GM12801 (cell line): ENCODE results near the gene TCF12.

Experiments
- CTCF ChIP-seq: IDR thresholded peaks from one replicate; pipeline ENCODE4 v1.5.1; 2011; ENCODE audit warnings: control low read depth; ENCODE audit not compliant: insufficient read length; ENCODE audit errors: extremely low read depth

Gene TCF12

GRCh38 chr15:57190208-57190607, 271.8 kb downstream of the TCF12 start:
- no peak for TF ChIP-seq CTCF

- no peak for TF ChIP-seq CTCF
Measured at GRCh38 chr15:57193161-57193560, 274.7 kb downstream of the TCF12 start.

- TF ChIP-seq CTCF: no peak
Measured at GRCh38 chr15:57195326-57195725, 276.9 kb downstream of the TCF12 start.

- TF ChIP-seq CTCF: no peak
Measured at GRCh38 chr15:57196865-57197264, 278.4 kb downstream of the TCF12 start.

GRCh38 chr15:57198131-57198530, 279.7 kb downstream of the TCF12 start:
- TF ChIP-seq CTCF: no peak

GRCh38 chr15:57198654-57199291, 280.3 kb downstream of the TCF12 start:
- TF ChIP-seq CTCF: no peak

- no peak for TF ChIP-seq CTCF
Measured at GRCh38 chr15:57201578-57201977, 283.1 kb downstream of the TCF12 start.

- no peak for TF ChIP-seq CTCF
Measured at GRCh38 chr15:57203906-57204305, 285.5 kb downstream of the TCF12 start.
